Transverse colon (tissue), 3 donors: ENCODE results near the gene ORM1.

Experiments
- CTCF ChIP-seq, 5 experiments: fragments of 200-600 bp in 3 of 5; fragments of 450-650 bp in 2 of 5; sonication (generic) in 3 of 5; IDR thresholded peaks; 1 replicate in 2 of 5; 2 replicates in 3 of 5; pipeline ENCODE4 v1.5.1; 2016 to 2017; ENCODE audit warnings: antibody characterized with exemption in 5 of 5, inconsistent platforms in 3 of 5, mild to moderate bottlenecking in 2 of 5, moderate library complexity in 1 of 5
- EP300 ChIP-seq: sonication (generic); formaldehyde crosslinking; IDR thresholded peaks from one replicate; pipeline ENCODE4 v1.6.1; 2017; ENCODE audit warnings: antibody characterized with exemption, low read depth

- TF ChIP-seq CTCF (IDR thresholded peaks at IDR 0.05) (no peak), EP300 (no peak)
Observed at GRCh38 chr9:114350636-114351401, 27.9 kb downstream of the ORM1 start.
